Large intestine (tissue), 3 donors: ENCODE results near the gene DRC1. TPM values are rescaled to one million over a fixed set of nuclear protein-coding genes. Genes with fewer than 3 reads are reported as not detected.

ENCODE experiments used
- DNase-seq, 2 donors: peaks; one replicate each; pipeline versions ENCODE4 v3.0.0 to v3.0.0-alpha.2; 2013
- H3K27ac ChIP-seq: one replicate; pipeline ENCODE4 v1.5.1; 2013; ENCODE audit warnings: low read length
- H3K27me3 ChIP-seq: 2 replicates; pipeline ENCODE4 v1.6.1; 2013; ENCODE audit warnings: low read length; ENCODE audit not compliant: control insufficient read depth, insufficient read depth
- H3K36me3 ChIP-seq: 2 replicates; pipeline ENCODE4 v1.6.1; 2013; ENCODE audit warnings: low read length; ENCODE audit not compliant: control insufficient read depth, insufficient read depth
- H3K4me1 ChIP-seq: one replicate; pipeline ENCODE4 v1.6.1; 2013; ENCODE audit warnings: low read length; ENCODE audit not compliant: control insufficient read depth, insufficient read depth
- H3K4me3 ChIP-seq: one replicate; pipeline ENCODE4 v1.5.1; 2013; ENCODE audit warnings: low read length
- H3K9me3 ChIP-seq: one replicate; pipeline ENCODE4 v1.6.1; 2013; ENCODE audit warnings: mild to moderate bottlenecking, low read depth, low read length, moderate library complexity; ENCODE audit not compliant: control insufficient read depth
- WGBS: methylation state at CpG from one replicate; pipeline ENCODE4 v1.1.5; 2013; ENCODE audit warnings: low lambda C conversion rate; ENCODE audit not compliant: insufficient coverage; 5-methylcytosine and 5-hydroxymethylcytosine counted together
- polyA plus RNA-seq: library from polyadenylated mRNA; unstranded; fragments of 120-200 nt; gene quantifications from one replicate; pipeline ENCODE4 v1.2.1, GENCODE V29; 2013

DRC1 gene
- polyA plus RNA-seq, 1 donor, result 0.76 TPM

DNA sequence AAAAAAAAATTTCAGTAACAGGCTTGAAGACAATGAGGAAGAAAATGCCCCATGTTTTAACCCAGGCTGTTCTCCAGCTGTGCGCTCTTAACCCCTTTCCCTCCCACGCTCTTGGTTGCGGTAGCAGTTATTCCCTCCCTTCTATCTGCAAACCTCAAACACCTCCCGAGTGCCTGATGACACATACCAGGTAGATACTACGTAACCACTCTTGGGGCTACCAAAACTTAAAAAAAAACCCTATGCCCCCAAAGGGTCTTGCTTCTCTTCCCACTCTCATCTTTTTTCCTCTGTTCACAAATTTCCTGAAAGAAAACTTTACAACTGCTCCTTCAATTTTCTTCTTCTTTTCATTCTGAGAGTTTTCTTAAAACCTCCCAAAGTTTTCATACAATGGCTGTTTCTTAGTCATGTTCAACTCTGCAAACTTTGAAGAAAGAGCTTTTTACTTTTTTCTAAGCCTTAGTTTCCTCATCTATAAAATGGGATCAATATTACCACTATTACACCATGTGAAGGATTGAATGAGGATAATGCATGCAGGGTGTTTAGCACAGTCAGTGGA, 4.9 kb upstream of the DRC1 start:
- Histone ChIP-seq H3K36me3 (no peaks in the 10 kb centered on the region), H3K4me3 (no peak overlapping the region), H3K27ac (no peak overlapping the region), H3K4me1 (no peaks in the 10 kb centered on the region), H3K9me3 (no peaks in the 10 kb centered on the region), H3K27me3 (peaks cover 6% of the 10 kb centered on the region)
- no CpG with 5 or more reads among the region's 5 CpGs for WGBS
- DNase-seq, result no peak

GRCh38 chr2:26399771-26400376, 1.8 kb upstream of the DRC1 start:
- DNase-seq, result no peak
- no CpG with 5 or more reads among the region's 4 CpGs for WGBS
- Histone ChIP-seq H3K9me3 (no peaks in the 10 kb centered on the region), H3K27ac (no peak overlapping the region), H3K4me3 (no peak overlapping the region), H3K36me3 (no peaks in the 10 kb centered on the region), H3K27me3 (peaks cover 9% of the 10 kb centered on the region), H3K4me1 (no peaks in the 10 kb centered on the region)

DNA sequence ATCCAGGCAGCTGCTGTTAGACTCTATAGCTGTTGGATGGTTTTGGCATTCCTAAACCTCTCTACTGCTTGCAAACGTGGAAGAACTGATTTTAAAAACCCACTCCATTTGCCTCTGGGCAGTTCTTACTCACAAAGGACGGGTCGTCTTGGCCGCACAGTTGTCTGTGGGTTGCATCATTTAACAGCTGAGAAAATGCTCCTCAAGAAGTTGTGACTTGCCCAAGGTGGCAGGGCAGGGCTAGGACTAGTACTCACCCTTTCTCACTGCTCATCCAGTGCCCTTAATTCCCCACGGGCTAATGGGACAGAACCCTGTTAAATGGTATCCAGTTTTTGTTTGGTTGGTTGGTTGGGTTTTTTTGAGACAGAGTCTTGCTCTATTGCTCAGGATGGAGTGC, 997 bp upstream of the DRC1 start:
- no peak for DNase-seq
- Histone ChIP-seq H3K4me3 (no peak overlapping the region), H3K36me3 (no peaks in the 10 kb centered on the region), H3K4me1 (no peaks in the 10 kb centered on the region), H3K9me3 (no peaks in the 10 kb centered on the region), H3K27ac (no peak overlapping the region), H3K27me3 (peaks cover 9% of the 10 kb centered on the region)
- no CpG with 5 or more reads among the region's 5 CpGs for WGBS

- Histone ChIP-seq H3K4me3 (no peak overlapping the region), H3K9me3 (no peaks in the 10 kb centered on the region), H3K4me1 (peaks cover 2% of the 10 kb centered on the region), H3K27ac (no peak overlapping the region), H3K36me3 (no peaks in the 10 kb centered on the region), H3K27me3 (peaks cover 2% of the 10 kb centered on the region)
- WGBS, result no CpG with 5 or more reads among the region's 9 CpGs
- DNase-seq, result no peak
These were observed 5.8 kb downstream of the DRC1 start for GRCh38 chr2:26407526-26407925.

DNA sequence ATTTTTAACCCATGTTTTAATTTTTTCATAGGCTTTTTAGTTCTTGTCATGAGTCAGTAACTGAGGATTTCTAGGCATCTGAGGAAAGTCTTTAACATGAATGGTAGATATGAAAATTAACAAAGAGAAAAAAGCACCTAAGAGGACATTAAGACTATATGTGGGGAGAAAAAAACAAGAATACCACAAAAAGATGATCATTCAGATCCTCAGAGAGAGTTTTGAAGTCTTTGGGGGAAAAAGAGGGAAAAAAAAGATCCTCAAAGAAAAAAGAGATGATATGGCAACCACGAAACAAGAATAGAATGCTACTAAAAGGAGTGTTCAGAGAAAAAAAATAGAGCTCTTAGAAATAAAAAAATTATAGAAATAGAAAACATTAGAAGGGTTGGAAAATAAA, 8.1 kb downstream of the DRC1 start:
- H3K27me3 ChIP-seq, result no peaks in the 10 kb centered on the region
- peaks cover 2% of the 10 kb centered on the region for H3K4me1 ChIP-seq
- WGBS, result 73% methylated on average over 1 of the region's 1 CpG
- H3K36me3 ChIP-seq, result no peaks in the 10 kb centered on the region
- no peaks in the 10 kb centered on the region for H3K9me3 ChIP-seq
- H3K4me3 ChIP-seq, result no peak overlapping the region
- no peak for DNase-seq
- no peak overlapping the region for H3K27ac ChIP-seq

- Histone ChIP-seq H3K36me3 (no peaks in the 10 kb centered on the region), H3K27ac (no peak overlapping the region), H3K27me3 (no peaks in the 10 kb centered on the region), H3K4me3 (no peak overlapping the region), H3K9me3 (no peaks in the 10 kb centered on the region), H3K4me1 (peaks cover 2% of the 10 kb centered on the region)
- WGBS, result no CpG with 5 or more reads among the region's 2 CpGs
- DNase-seq, result no peak
These were observed 9.1 kb downstream of the DRC1 start for GRCh38 chr2:26410764-26411243.

- H3K4me1 ChIP-seq, result peaks cover 2% of the 10 kb centered on the region
- H3K4me3 ChIP-seq, result no peak overlapping the region
- no peaks in the 10 kb centered on the region for H3K36me3 ChIP-seq
- DNase-seq, result no peak
- H3K9me3 ChIP-seq, result no peaks in the 10 kb centered on the region
- WGBS, result 100% methylated on average over 2 of the region's 6 CpGs
- H3K27ac ChIP-seq, result no peak overlapping the region
- H3K27me3 ChIP-seq, result no peaks in the 10 kb centered on the region
These were observed 9.7 kb downstream of the DRC1 start for GRCh38 chr2:26411419-26411818.

DNA sequence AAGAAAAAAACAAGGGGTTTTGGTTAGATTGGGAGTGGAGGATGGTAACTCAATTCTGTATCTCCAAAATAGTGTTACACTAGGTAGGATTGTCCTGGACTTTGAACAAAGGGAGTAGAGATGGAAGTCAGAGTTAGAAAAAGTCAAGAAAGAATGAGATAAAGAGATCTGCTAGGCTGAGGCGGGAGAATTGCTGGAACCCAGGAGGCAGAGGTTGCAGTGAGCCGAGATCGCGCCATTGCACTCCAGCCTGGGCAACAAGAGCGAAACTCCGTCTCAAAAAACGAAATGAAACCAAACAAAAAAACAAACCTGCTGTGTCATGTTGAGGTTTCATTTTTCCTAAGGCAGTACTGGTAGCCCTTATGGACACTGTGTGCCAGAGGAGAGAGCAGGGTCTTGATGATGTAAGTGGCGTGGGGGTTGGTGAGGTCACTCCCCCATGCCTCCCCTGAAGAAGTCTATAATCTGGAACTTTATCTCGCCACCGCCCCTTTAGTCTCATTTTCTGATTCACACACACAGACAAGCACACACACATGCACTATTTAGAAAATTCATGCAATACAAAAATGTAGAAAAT, 10.5 kb downstream of the DRC1 start:
- Histone ChIP-seq H3K27ac (no peak overlapping the region), H3K36me3 (no peaks in the 10 kb centered on the region), H3K4me1 (peaks cover 2% of the 10 kb centered on the region), H3K27me3 (no peaks in the 10 kb centered on the region), H3K4me3 (no peak overlapping the region), H3K9me3 (no peaks in the 10 kb centered on the region)
- WGBS, result 17% methylated on average over 1 of the region's 10 CpGs
- peak in 1 of 2 donors; percentile 45 for DNase-seq

- WGBS, result 95% methylated on average over 2 of the region's 3 CpGs
- no peaks in the 10 kb centered on the region for H3K9me3 ChIP-seq
- H3K27ac ChIP-seq, result no peak overlapping the region
- no peak overlapping the region for H3K4me3 ChIP-seq
- peaks cover 2% of the 10 kb centered on the region for H3K4me1 ChIP-seq
- H3K27me3 ChIP-seq, result no peaks in the 10 kb centered on the region
- no peaks in the 10 kb centered on the region for H3K36me3 ChIP-seq
- no peak for DNase-seq
These were observed 12.6 kb downstream of the DRC1 start for GRCh38 chr2:26414311-26414710.

DNA sequence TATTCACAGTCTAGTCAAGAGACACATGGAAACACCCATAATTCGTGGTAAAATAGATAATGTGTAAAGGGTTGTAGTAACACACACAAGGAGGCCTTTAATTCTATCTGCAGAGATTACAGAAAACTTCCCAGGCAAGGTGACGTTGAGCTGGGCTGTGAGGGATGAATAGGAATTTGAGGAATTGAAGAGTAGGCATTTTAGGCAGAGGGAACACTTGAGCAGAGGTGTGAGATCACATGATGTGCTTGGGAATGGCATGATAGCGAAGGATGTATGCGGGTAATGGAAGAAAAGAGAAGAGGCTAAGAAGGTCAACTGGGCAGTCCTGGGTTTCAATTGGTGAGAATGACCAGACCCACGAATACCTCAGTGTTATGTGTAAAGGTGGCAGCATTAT, 20.2 kb downstream of the DRC1 start:
- DNase-seq, result no peak
- Histone ChIP-seq H3K4me1 (no peaks in the 10 kb centered on the region), H3K27me3 (no peaks in the 10 kb centered on the region), H3K27ac (no peak overlapping the region), H3K4me3 (no peak overlapping the region), H3K36me3 (no peaks in the 10 kb centered on the region), H3K9me3 (no peaks in the 10 kb centered on the region)
- 94% methylated on average over 2 of the region's 5 CpGs for WGBS
